IMR-90 (cell line): ENCODE measurements around the gene STX1B. TPM values are rescaled to one million over a fixed set of nuclear protein-coding genes. Genes with fewer than 3 reads are reported as not detected.

Experiments used
- ATAC-seq: fragments of 200-7000 bp; cut with Tn5 transposase; 2 replicates; pipeline ENCODE4 v1.9.1; 2020; ENCODE audit warnings: low read depth, mild to moderate bottlenecking, moderate library complexity
- BruUV-seq: library from RNA; stranded (reverse); fragments of 400-500 nt; replicated peaks from 2 replicates; lab custom pipeline; 2021; lab: Mats Ljungman, UMichigan
- CTCF ChIA-PET: fragments of 300-600 bp; formaldehyde crosslinking; extraction: SDS; loops from one replicate; lab custom pipeline; 2021; ENCODE audit warnings: antibody characterized with exemption; lab: Yijun Ruan, JAX
- POLR2A ChIA-PET: fragments of 300-600 bp; sonication (Branson Sonifier 250); formaldehyde crosslinking; loops from one replicate; lab custom pipeline; 2022; ENCODE audit warnings: antibody characterized with exemption; ENCODE audit not compliant: unreplicated experiment; lab: Charles Lee
- DNase-seq: peaks from one replicate; pipeline ENCODE4 v3.0.0; 2013
- H2AFZ ChIP-seq: replicated peaks from 2 replicates; pipeline ENCODE3; 2013; ENCODE audit warnings: low read length, mild to moderate bottlenecking; ENCODE audit not compliant: poor library complexity
- H2AK5ac ChIP-seq: 2 replicates; pipeline ENCODE4 v1.6.1; 2013; ENCODE audit warnings: low read depth, low read length, inconsistent platforms
- H2AK9ac ChIP-seq: replicated peaks from 2 replicates; pipeline ENCODE3; 2013; ENCODE audit warnings: mild to moderate bottlenecking, low read depth, low read length, moderate library complexity; ENCODE audit not compliant: poor library complexity
- H2BK120ac ChIP-seq: 2 replicates; pipeline ENCODE4 v1.6.1; 2013; ENCODE audit warnings: low read depth, low read length, inconsistent platforms
- H2BK15ac ChIP-seq: 3 replicates; pipeline ENCODE4 v1.6.1; 2013; ENCODE audit warnings: low read depth, low read length, inconsistent platforms
- H2BK20ac ChIP-seq: 2 replicates; pipeline ENCODE4 v1.6.1; 2013; ENCODE audit warnings: low read depth, mild to moderate bottlenecking, inconsistent platforms, low read length, moderate library complexity
- H2BK5ac ChIP-seq: 2 replicates; pipeline ENCODE4 v1.6.1; 2013; ENCODE audit warnings: mild to moderate bottlenecking, low read depth, low read length, inconsistent platforms; ENCODE audit not compliant: poor library complexity, severe bottlenecking
- H3K14ac ChIP-seq: replicated peaks from 2 replicates; pipeline ENCODE4 v1.6.1; 2013; ENCODE audit warnings: low read depth, low read length, inconsistent platforms
- H3K18ac ChIP-seq: 2 replicates; pipeline ENCODE4 v1.6.1; 2013; ENCODE audit warnings: low read depth, low read length, control low read depth
- H3K23ac ChIP-seq: 2 replicates; pipeline ENCODE4 v1.6.1; 2013; ENCODE audit warnings: low read depth, low read length, inconsistent platforms
- H3K27ac ChIP-seq: 2 replicates; pipeline ENCODE4 v1.5.1; 2013; ENCODE audit warnings: mild to moderate bottlenecking, control low read depth, low read length; ENCODE audit not compliant: insufficient read depth
- H3K27me3 ChIP-seq: 2 replicates; pipeline ENCODE4 v1.6.1; 2013; ENCODE audit warnings: low read length; ENCODE audit not compliant: control insufficient read depth, insufficient read depth
- H3K36me3 ChIP-seq: 2 replicates; pipeline ENCODE4 v1.6.1; 2013; ENCODE audit warnings: low read length, mixed read lengths; ENCODE audit not compliant: control insufficient read depth, insufficient read depth
- H3K4ac ChIP-seq: 2 replicates; pipeline ENCODE4 v1.6.1; 2013; ENCODE audit warnings: low read depth, low read length, inconsistent platforms
- H3K4me1 ChIP-seq: 2 replicates; pipeline ENCODE4 v1.6.1; 2013; ENCODE audit warnings: low read length, mixed read lengths; ENCODE audit not compliant: control insufficient read depth, insufficient read depth
- H3K4me2 ChIP-seq: 2 replicates; pipeline ENCODE4 v1.6.1; 2013; ENCODE audit warnings: low read depth, mild to moderate bottlenecking, control low read depth, low read length, moderate library complexity
- H3K4me3 ChIP-seq: 2 replicates; pipeline ENCODE4 v1.5.1; 2013; ENCODE audit warnings: low read depth, mild to moderate bottlenecking, control low read depth, low read length, moderate library complexity; ENCODE audit not compliant: insufficient read depth
- H3K56ac ChIP-seq: 2 replicates; pipeline ENCODE4 v1.6.1; 2013; ENCODE audit warnings: low read length, inconsistent platforms; ENCODE audit not compliant: insufficient read depth; ENCODE audit errors: extremely low read depth
- H3K79me1 ChIP-seq, 2 experiments: 2 replicates each; pipeline ENCODE4 v1.6.1; 2013; ENCODE audit warnings: low read length in 2 of 2, inconsistent platforms in 1 of 2, low read depth in 1 of 2
- H3K9ac ChIP-seq: 2 replicates; pipeline ENCODE4 v1.6.1; 2013; ENCODE audit warnings: low read depth, low read length, control low read depth
- H3K9me1 ChIP-seq: 2 replicates; pipeline ENCODE4 v1.6.1; 2013; ENCODE audit warnings: low read length, inconsistent platforms; ENCODE audit not compliant: insufficient read depth
- H3K9me3 ChIP-seq: 2 replicates; pipeline ENCODE4 v1.6.1; 2013; ENCODE audit warnings: low read length; ENCODE audit not compliant: control insufficient read depth, insufficient read depth
- H4K20me1 ChIP-seq: 2 replicates; pipeline ENCODE4 v1.6.1; 2013; ENCODE audit warnings: low read length, inconsistent platforms; ENCODE audit not compliant: insufficient read depth
- H4K5ac ChIP-seq: 2 replicates; pipeline ENCODE4 v1.6.1; 2013; ENCODE audit warnings: mild to moderate bottlenecking, low read depth, low read length, control low read depth
- H4K8ac ChIP-seq, 2 experiments: 2 replicates each; pipeline ENCODE4 v1.6.1; 2013; ENCODE audit warnings: low read depth in 2 of 2, low read length in 2 of 2, control low read depth in 1 of 2, inconsistent platforms in 1 of 2
- H4K91ac ChIP-seq: 2 replicates; pipeline ENCODE4 v1.6.1; 2013; ENCODE audit warnings: low read depth, low read length, inconsistent platforms; ENCODE audit not compliant: insufficient read depth
- BHLHE40 ChIP-seq: fragments of 150-350 bp; IDR thresholded peaks from 2 replicates; pipeline ENCODE4 v1.6.1; 2016; ENCODE audit warnings: mild to moderate bottlenecking, low read depth, low read length
- CEBPB ChIP-seq: IDR thresholded peaks from 2 replicates; pipeline ENCODE4 v1.6.1; 2012; ENCODE audit warnings: low read depth, low read length, improper control_type of control experiment
- CHD1 ChIP-seq: IDR thresholded peaks from 2 replicates; pipeline ENCODE4 v1.6.1; 2012; ENCODE audit warnings: low read depth, low read length, improper control_type of control experiment
- CTCF ChIP-seq: conservative IDR thresholded peaks from 2 replicates; pipeline ENCODE4 v1.5.1; 2012; ENCODE audit warnings: mild to moderate bottlenecking, low read depth, low read length, improper control_type of control experiment
- ELK1 ChIP-seq: fragments of 150-350 bp; IDR thresholded peaks from 2 replicates; pipeline ENCODE4 v1.6.1; 2016; ENCODE audit warnings: low read depth, mild to moderate bottlenecking, low read length, moderate library complexity, borderline replicate concordance
- FOS ChIP-seq: fragments of 150-350 bp; IDR thresholded peaks from 2 replicates; pipeline ENCODE4 v1.6.1; 2016; ENCODE audit warnings: low read depth, low read length
- MAFK ChIP-seq: IDR thresholded peaks from 2 replicates; pipeline ENCODE4 v1.6.1; 2012; ENCODE audit warnings: low read depth, low read length, improper control_type of control experiment
- MAZ ChIP-seq: IDR thresholded peaks from 2 replicates; pipeline ENCODE4 v1.6.1; 2012; ENCODE audit warnings: low read depth, mild to moderate bottlenecking, low read length, improper control_type of control experiment, moderate library complexity, borderline replicate concordance
- MXI1 ChIP-seq: IDR thresholded peaks from 2 replicates; pipeline ENCODE4 v1.6.1; 2012; ENCODE audit warnings: low read depth, mild to moderate bottlenecking, low read length, moderate library complexity, borderline replicate concordance
- NFE2L2 ChIP-seq: fragments of 150-350 bp; IDR thresholded peaks from 2 replicates; pipeline ENCODE4 v1.6.1; 2016; ENCODE audit warnings: low read depth, mild to moderate bottlenecking, low read length
- POLR2A ChIP-seq: IDR thresholded peaks from 2 replicates; pipeline ENCODE4 v1.6.1; 2012; ENCODE audit warnings: mild to moderate bottlenecking, low read depth, low read length
- RAD21 ChIP-seq: IDR thresholded peaks from 2 replicates; pipeline ENCODE4 v1.6.1; 2012; ENCODE audit warnings: low read length, improper control_type of control experiment
- RCOR1 ChIP-seq: IDR thresholded peaks from 2 replicates; pipeline ENCODE4 v1.6.1; 2012; ENCODE audit warnings: mild to moderate bottlenecking, low read length, improper control_type of control experiment; ENCODE audit not compliant: insufficient replicate concordance
- RFX5 ChIP-seq: IDR thresholded peaks from 2 replicates; pipeline ENCODE4 v1.8.0; 2012; ENCODE audit warnings: low read depth, mild to moderate bottlenecking, low read length, moderate library complexity
- SMC3 ChIP-seq: fragments of 150-350 bp; IDR thresholded peaks from 2 replicates; pipeline ENCODE4 v1.6.1; 2016; ENCODE audit warnings: low read depth, mild to moderate bottlenecking, antibody characterized with exemption, low read length, moderate library complexity
- USF2 ChIP-seq: fragments of 150-350 bp; IDR thresholded peaks from 2 replicates; pipeline ENCODE4 v1.6.1; 2017; ENCODE audit warnings: mild to moderate bottlenecking, antibody characterized with exemption, low read length, low read depth
- WGBS, 2 experiments: methylation state at CpG; one replicate each; pipeline versions ENCODE4 v1.1.5 to v1.1.7; 2013; ENCODE audit warnings: missing lambda C conversion rate in 2 of 2; ENCODE audit not compliant: insufficient read length in 1 of 2; ENCODE audit errors: extremely low coverage in 2 of 2; 5-methylcytosine and 5-hydroxymethylcytosine counted together
- dilution Hi-C: fragments of 300-500 bp; cut with HindIII; formaldehyde crosslinking; loops from one replicate; pipeline ENCODE4 v1.14.3; 2018; ENCODE audit warnings: low sequenced_read_pairs; ENCODE audit not compliant: unreplicated experiment
- in situ Hi-C: fragments of 300-500 bp; cut with MboI; formaldehyde crosslinking; loops from 3 replicates; pipeline ENCODE4 v1.14.3; 2019; ENCODE audit warnings: low sequenced_read_pairs, inconsistent platforms, mixed read lengths
- intact Hi-C: fragments of 100-400 bp; cut with micrococcal nuclease; formaldehyde crosslinking; loops from 2 replicates; pipeline ENCODE4 v1.10.0; 2022
- polyA plus RNA-seq, 3 experiments: library from polyadenylated mRNA; depleted of rRNA; stranded (reverse); fragments of >200 nt; gene quantifications; 2 replicates each; pipeline ENCODE4 v1.2.3, GENCODE V29; 2012; ENCODE audit warnings: low replicate concordance in 1 of 3
- total RNA-seq: library from RNA; depleted of rRNA; stranded (reverse); fragments of >200 nt; gene quantifications from 2 replicates; pipeline ENCODE4 v1.2.3, GENCODE V29; 2012

STX1B gene
- total and polyA plus RNA-seq, 2 of the 4 experiments (the other 2 are of a cell fraction): 3.9 to 14.9 TPM

GRCh38 chr16:30969246-30969842 lies 41.1 kb downstream of the STX1B start:
- no peak overlapping the region for H3K27ac ChIP-seq
- H4K5ac ChIP-seq: no peak overlapping the region
- DNase-seq: no peak
- H3K4me1 ChIP-seq: peaks cover 2% of the 10 kb centered on the region; the same call in 1 of the 2 replicates
- H3K9me3 ChIP-seq: no peaks in the 10 kb centered on the region
- dilution Hi-C loops: no loop called here
- no peak overlapping the region for H4K91ac ChIP-seq
- H3K9me1 ChIP-seq: no peaks in the 10 kb centered on the region
- 95% methylated on average over 11 of the region's 19 CpGs; no CpG with 5 or more reads in 1 of the 2 experiments for WGBS, 2 experiments
- H2AK9ac ChIP-seq: no peak overlapping the region
- in situ Hi-C loops: no loop called here
- H3K27me3 ChIP-seq: no peaks in the 10 kb centered on the region
- H3K79me1 ChIP-seq: peaks cover 0 to 15% of the 10 kb centered on the region in 2 experiments; a peak in 3 of 4 replicates
- POLR2A ChIA-PET: no interaction called here
- BruUV-seq: no TSS peak
- no peak overlapping the region for H2AK5ac ChIP-seq
- H3K36me3 ChIP-seq: peaks cover 72% of the 10 kb centered on the region
- no peak overlapping the region for H3K4me3 ChIP-seq
- no peak overlapping the region for H3K14ac ChIP-seq
- no peak overlapping the region for H3K4ac ChIP-seq
- H2BK120ac ChIP-seq: no peak overlapping the region
- TF ChIP-seq USF2: no peak
- no peak for TF ChIP-seq MAFK
- no peak for TF ChIP-seq CEBPB
- TF ChIP-seq ELK1: no peak
- TF ChIP-seq RAD21: no peak
- TF ChIP-seq NFE2L2: no peak
- no peak for TF ChIP-seq CHD1
- TF ChIP-seq MXI1: no peak
- TF ChIP-seq RCOR1: no peak
- no peak for TF ChIP-seq POLR2A
- no peak for TF ChIP-seq MAZ
- TF ChIP-seq BHLHE40: no peak
- no peak for TF ChIP-seq RFX5
- TF ChIP-seq CTCF: no peak
- TF ChIP-seq SMC3: no peak
- TF ChIP-seq FOS: no peak
- H3K18ac ChIP-seq: no peak overlapping the region
- H2BK15ac ChIP-seq: no peak overlapping the region
- H2BK20ac ChIP-seq: no peak overlapping the region
- H3K4me2 ChIP-seq: no peak overlapping the region
- H3K23ac ChIP-seq: no peak overlapping the region
- H2BK5ac ChIP-seq: no peak overlapping the region
- H3K56ac ChIP-seq: no peak overlapping the region
- no peak for ATAC-seq
- H3K9ac ChIP-seq: no peak overlapping the region
- H2AFZ ChIP-seq: no peak overlapping the region
- H4K20me1 ChIP-seq: peaks cover 5% of the 10 kb centered on the region; the same call in 1 of the 2 replicates
- H4K8ac ChIP-seq: no peak overlapping the region
- CTCF ChIA-PET: interaction anchor here (1.2 kb wide), 1 partner anchor 16 kb away, joined by 3 read pairs; no protein-coding TSS in a partner anchor
- intact Hi-C loops: no loop called here
